PC-9 (cell line): ENCODE measurements around the gene ATXN3L. TPM values are rescaled to one million over a fixed set of nuclear protein-coding genes. Genes with fewer than 3 reads are reported as not detected.

ENCODE experiments used
- BruUV-seq: library from RNA; stranded (reverse); fragments of 400-500 nt; replicated peaks from 2 replicates; lab custom pipeline; 2021; lab: Mats Ljungman, UMichigan
- CTCF ChIA-PET: fragments of 300-600 bp; sonication (Branson Sonifier 250); formaldehyde crosslinking; loops from one replicate; lab custom pipeline; 2022; ENCODE audit warnings: antibody characterized with exemption; lab: Charles Lee
- POLR2A ChIA-PET: fragments of 300-600 bp; sonication (Branson Sonifier 250); formaldehyde crosslinking; loops from one replicate; lab custom pipeline; 2022; ENCODE audit warnings: antibody characterized with exemption; ENCODE audit not compliant: unreplicated experiment; lab: Charles Lee
- DNase-seq, 2 experiments: peaks; one replicate each; pipeline versions ENCODE4 v3.0.0 to v3.0.0-alpha.2; 2015 to 2022; ENCODE audit warnings: mixed read lengths in 1 of 2
- H2AFZ ChIP-seq: fragments of 200-600 bp; sonication (generic); 2 replicates; pipeline ENCODE4 v1.8.1; 2017; ENCODE audit warnings: antibody characterized with exemption
- H3F3A ChIP-seq: fragments of 200-600 bp; sonication (generic); 2 replicates; pipeline ENCODE4 v1.8.1; 2017; ENCODE audit warnings: antibody characterized with exemption, mild to moderate bottlenecking, low read depth; ENCODE audit not compliant: insufficient read depth
- H3K27ac ChIP-seq: fragments of 200-600 bp; sonication (generic); 2 replicates; pipeline ENCODE4 v1.6.1; 2016; ENCODE audit warnings: mixed run types
- H3K27me3 ChIP-seq: fragments of 200-600 bp; sonication (generic); 2 replicates; pipeline ENCODE4 v1.6.1; 2016; ENCODE audit warnings: low read depth, mixed run types; ENCODE audit not compliant: insufficient read depth
- H3K36me3 ChIP-seq: fragments of 200-600 bp; sonication (generic); 2 replicates; pipeline ENCODE4 v1.6.1; 2016; ENCODE audit warnings: low read depth, mixed run types
- H3K4me1 ChIP-seq: fragments of 200-600 bp; sonication (generic); replicated peaks from 2 replicates; pipeline ENCODE4 v1.6.1; 2016; ENCODE audit warnings: mixed run types; ENCODE audit not compliant: insufficient read depth
- H3K4me2 ChIP-seq: fragments of 200-600 bp; sonication (generic); 2 replicates; pipeline ENCODE4 v1.6.1; 2017; ENCODE audit warnings: mixed run types
- H3K4me3 ChIP-seq: fragments of 200-600 bp; sonication (generic); 2 replicates; pipeline ENCODE4 v1.6.1; 2016; ENCODE audit warnings: mixed run types
- H3K79me2 ChIP-seq: fragments of 200-600 bp; sonication (generic); 2 replicates; pipeline ENCODE4 v1.6.1; 2017; ENCODE audit warnings: low read depth, mixed run types
- H3K9me2 ChIP-seq: fragments of 200-600 bp; sonication (generic); 2 replicates; pipeline ENCODE4 v1.8.1; 2017; ENCODE audit warnings: mild to moderate bottlenecking; ENCODE audit not compliant: insufficient read depth
- H3K9me3 ChIP-seq: fragments of 200-600 bp; sonication (generic); 2 replicates; pipeline ENCODE4 v1.8.1; 2016; ENCODE audit warnings: low read depth; ENCODE audit not compliant: insufficient read depth
- H4K20me1 ChIP-seq: fragments of 200-600 bp; sonication (generic); 2 replicates; pipeline ENCODE4 v1.8.1; 2017; ENCODE audit not compliant: insufficient read depth
- CTCF ChIP-seq: fragments of 200-600 bp; sonication (generic); conservative IDR thresholded peaks from 2 replicates; pipeline ENCODE4 v1.6.1; 2017; ENCODE audit warnings: mixed run types, antibody characterized with exemption, mild to moderate bottlenecking, moderate library complexity
- EZH2 ChIP-seq: fragments of 200-600 bp; sonication (generic); IDR thresholded peaks from 2 replicates; pipeline ENCODE4 v1.8.0; 2017; ENCODE audit warnings: antibody characterized with exemption, low read depth
- intact Hi-C: fragments of 100-400 bp; cut with micrococcal nuclease; formaldehyde crosslinking; loops from one replicate; pipeline ENCODE4 v1.10.0; 2022; ENCODE audit not compliant: unreplicated experiment
- total RNA-seq: library from RNA; stranded (reverse); gene quantifications from 2 replicates; pipeline ENCODE4 v1.2.3, GENCODE V29; 2021

ATXN3L gene
- total RNA-seq, 1 experiment from 2014 or later: not detected

- no peaks in the 10 kb centered on the region for H3K79me2 ChIP-seq
- no TSS peak for BruUV-seq
- no peak overlapping the region for H2AFZ ChIP-seq
- H3K27me3 ChIP-seq: no peaks in the 10 kb centered on the region
- no peaks in the 10 kb centered on the region for H3K36me3 ChIP-seq
- no peaks in the 10 kb centered on the region for H3K9me2 ChIP-seq
- no peak for TF ChIP-seq EZH2
- no peak for TF ChIP-seq CTCF
- intact Hi-C loops: no loop called here
- CTCF ChIA-PET: no interaction called here
- H3K4me1 ChIP-seq: peaks cover 21% of the 10 kb centered on the region
- H3K4me2 ChIP-seq: no peak overlapping the region
- H3K9me3 ChIP-seq: no peaks in the 10 kb centered on the region
- H3K4me3 ChIP-seq: no peak overlapping the region
- H3F3A ChIP-seq: no peaks in the 10 kb centered on the region
- POLR2A ChIA-PET: no interaction called here
- DNase-seq: no peak
- H4K20me1 ChIP-seq: no peaks in the 10 kb centered on the region
- no peak overlapping the region for H3K27ac ChIP-seq
Measured at GRCh38 chrX:13290891-13291614, 28.8 kb downstream of the ATXN3L start.

- no peaks in the 10 kb centered on the region for H3K27me3 ChIP-seq
- no peak overlapping the region for H3K4me2 ChIP-seq
- DNase-seq: no peak
- CTCF ChIA-PET: no interaction called here
- H3F3A ChIP-seq: no peaks in the 10 kb centered on the region
- H3K9me3 ChIP-seq: no peaks in the 10 kb centered on the region; the same call in 1 of the 2 replicates
- no peak overlapping the region for H2AFZ ChIP-seq
- no peak overlapping the region for H3K27ac ChIP-seq
- no peaks in the 10 kb centered on the region for H4K20me1 ChIP-seq
- no peaks in the 10 kb centered on the region for H3K36me3 ChIP-seq
- H3K4me1 ChIP-seq: peaks cover 21% of the 10 kb centered on the region
- H3K9me2 ChIP-seq: no peaks in the 10 kb centered on the region
- intact Hi-C loops: loop anchor here (5.0 kb wide), 2 partner anchors 66 to 186 kb away; no protein-coding TSS in a partner anchor
- BruUV-seq: no TSS peak
- no peak overlapping the region for H3K4me3 ChIP-seq
- POLR2A ChIA-PET: no interaction called here
- H3K79me2 ChIP-seq: no peaks in the 10 kb centered on the region
- TF ChIP-seq EZH2 (no peak), CTCF (no peak)
Measured at GRCh38 chrX:13288671-13289070, 31.2 kb downstream of the ATXN3L start.

GRCh38 chrX:13287816-13288215, 32.0 kb downstream of the ATXN3L start:
- 0 out of 2 replicates have a peak overlapping the region, but pooled peaks have one; percentile 23 for H3K4me2 ChIP-seq
- peaks cover 21% of the 10 kb centered on the region for H3K4me1 ChIP-seq
- ChIA-PET POLR2A (interaction anchor here (0.6 kb wide), 1 partner anchor 197 kb away, joined by 16 read pairs; no protein-coding TSS in a partner anchor), CTCF (interaction anchor here (0.8 kb wide), 1 partner anchor 109 kb away, joined by 3 read pairs; no protein-coding TSS in a partner anchor)
- no TSS peak for BruUV-seq
- H3K36me3 ChIP-seq: no peaks in the 10 kb centered on the region
- no peaks in the 10 kb centered on the region for H3K27me3 ChIP-seq
- H3K79me2 ChIP-seq: no peaks in the 10 kb centered on the region
- no peaks in the 10 kb centered on the region for H3F3A ChIP-seq
- peak; percentile 11 to 37 for DNase-seq
- no peaks in the 10 kb centered on the region; the same call in 1 of the 2 replicates for H3K9me3 ChIP-seq
- H2AFZ ChIP-seq: no peak overlapping the region
- no peak overlapping the region for H3K4me3 ChIP-seq
- H4K20me1 ChIP-seq: no peaks in the 10 kb centered on the region
- TF ChIP-seq EZH2: no peak
- TF ChIP-seq CTCF: no peak
- no peaks in the 10 kb centered on the region for H3K9me2 ChIP-seq
- intact Hi-C loops: loop anchor here (1.0 to 5.0 kb wide), 8 partner anchors 66 to 341 kb away; no protein-coding TSS in a partner anchor
- peak overlapping the region; percentile 57 for H3K27ac ChIP-seq
